DMS114 treated with DMSO at 0.1 percent for 48 hours (cell line): ENCODE results near the gene GMIP.

Experiments
- DNase-seq: peaks from one replicate; lab custom pipeline; 2025; ENCODE audit not compliant: unreplicated experiment; lab: John Stamatoyannopoulos, UW

Gene GMIP

DNA sequence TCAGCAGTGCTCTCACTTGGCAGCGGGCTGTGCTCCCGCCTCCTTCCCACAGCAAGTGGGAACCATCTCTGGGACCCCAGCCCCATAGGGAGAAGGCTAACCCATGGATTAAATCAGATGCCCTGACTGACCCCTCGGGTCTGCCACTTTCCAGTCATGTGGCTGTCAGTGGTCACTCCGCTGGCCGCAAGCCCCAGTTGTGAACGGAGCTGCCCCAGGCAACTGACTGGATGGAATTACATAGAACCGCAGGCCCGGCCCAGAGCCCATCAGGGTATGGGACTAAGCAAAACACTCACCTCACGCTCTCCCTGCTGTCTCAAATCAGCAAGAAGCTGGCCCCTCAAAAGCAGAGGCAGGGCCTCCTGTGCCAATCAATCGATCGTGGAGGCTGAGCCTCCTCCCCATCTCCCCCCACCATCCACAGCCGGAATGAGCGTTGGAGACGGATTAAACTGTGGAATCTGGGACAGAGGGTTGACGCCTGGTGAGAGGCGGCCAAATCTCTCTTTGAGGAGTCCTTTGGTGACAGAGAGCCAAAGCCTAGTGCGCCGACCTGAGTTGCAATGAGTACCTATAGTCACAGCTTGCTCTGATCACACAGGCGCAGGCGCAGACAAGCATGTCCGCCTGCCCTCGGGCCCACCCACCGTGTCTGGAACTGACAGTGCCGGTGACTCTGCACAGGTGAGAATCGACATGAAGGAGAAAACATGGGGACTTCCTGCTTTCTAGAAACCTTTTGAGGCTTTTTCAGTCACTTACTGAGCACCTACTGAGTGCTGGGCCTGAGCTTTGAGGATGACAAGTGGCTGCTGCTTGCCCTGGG lies 63.7 kb downstream of the GMIP start:
- DNase-seq = no peak
